MM.1S (cell line): ENCODE measurements around the gene ERC2.

ENCODE experiments used
- DNase-seq: peaks from one replicate; pipeline ENCODE4 v3.0.0-alpha.2; 2015
- H2AFZ ChIP-seq: fragments of 300-600 bp; sonication (generic); 2 replicates; pipeline ENCODE4 v1.6.0; 2016; ENCODE audit warnings: antibody characterized with exemption, low read length
- H3F3A ChIP-seq: fragments of 300-600 bp; sonication (generic); 2 replicates; pipeline ENCODE4 v1.6.1; 2016; ENCODE audit warnings: mild to moderate bottlenecking, antibody characterized with exemption, low read length, moderate library complexity, mixed read lengths; ENCODE audit not compliant: insufficient read depth
- H3K27ac ChIP-seq: fragments of 300-600 bp; sonication (generic); 2 replicates; pipeline ENCODE4 v1.5.1; 2016; ENCODE audit warnings: mild to moderate bottlenecking, low read length
- H3K27me3 ChIP-seq: fragments of 300-600 bp; sonication (generic); replicated peaks from 2 replicates; pipeline ENCODE4 v1.6.0; 2016; ENCODE audit warnings: low read length; ENCODE audit not compliant: insufficient read depth
- H3K36me3 ChIP-seq: fragments of 300-600 bp; sonication (generic); replicated peaks from 2 replicates; pipeline ENCODE4 v1.6.1; 2016; ENCODE audit warnings: mild to moderate bottlenecking, low read length, mixed read lengths; ENCODE audit not compliant: insufficient read depth
- H3K4me1 ChIP-seq: fragments of 300-600 bp; sonication (generic); 2 replicates; pipeline ENCODE4 v1.6.1; 2016; ENCODE audit warnings: low read length, mixed read lengths
- H3K4me2 ChIP-seq: fragments of 300-600 bp; sonication (generic); 2 replicates; pipeline ENCODE4 v1.6.0; 2016; ENCODE audit warnings: low read depth, low read length
- H3K4me3 ChIP-seq: fragments of 300-600 bp; sonication (generic); 2 replicates; pipeline ENCODE4 v1.5.1; 2016; ENCODE audit warnings: low read length, mixed read lengths
- H3K79me2 ChIP-seq: fragments of 300-600 bp; sonication (generic); 2 replicates; pipeline ENCODE4 v1.6.1; 2016; ENCODE audit warnings: mixed run types, low read length, mixed read lengths
- H3K9ac ChIP-seq: fragments of 300-600 bp; sonication (generic); 2 replicates; pipeline ENCODE4 v1.6.1; 2016; ENCODE audit warnings: low read length, mixed read lengths
- H3K9me2 ChIP-seq: fragments of 300-600 bp; sonication (generic); replicated peaks from 2 replicates; pipeline ENCODE4 v1.6.1; 2016; ENCODE audit warnings: mild to moderate bottlenecking, low read length, mixed read lengths; ENCODE audit not compliant: insufficient read depth
- H3K9me3 ChIP-seq: fragments of 300-600 bp; sonication (generic); replicated peaks from 2 replicates; pipeline ENCODE4 v1.6.1; 2016; ENCODE audit warnings: mild to moderate bottlenecking, low read length, mixed read lengths; ENCODE audit not compliant: insufficient read depth
- H4K20me1 ChIP-seq: fragments of 300-600 bp; sonication (generic); 2 replicates; pipeline ENCODE4 v1.6.1; 2016; ENCODE audit warnings: mild to moderate bottlenecking, low read length, moderate library complexity, mixed read lengths; ENCODE audit not compliant: insufficient read depth
- CTCF ChIP-seq: fragments of 300-600 bp; sonication (generic); IDR thresholded peaks from 2 replicates; pipeline ENCODE4 v1.5.1; 2016; ENCODE audit warnings: antibody characterized with exemption, low read length, mixed read lengths
- EZH2 ChIP-seq: fragments of 300-600 bp; sonication (generic); optimal IDR thresholded peaks from 2 replicates; pipeline ENCODE3; 2017; ENCODE audit warnings: low read depth, mild to moderate bottlenecking, antibody characterized with exemption, low read length, mixed read lengths
- EZH2phosphoT487 ChIP-seq: fragments of 300-600 bp; sonication (generic); IDR thresholded peaks from 2 replicates; pipeline ENCODE4 v1.6.1; 2018; ENCODE audit warnings: antibody characterized with exemption, low read length

The ERC2 gene

GRCh38 chr3:56222866-56223265 lies 245.4 kb downstream of the ERC2 start:
- no peaks in the 10 kb centered on the region for H3K79me2 ChIP-seq
- no peaks in the 10 kb centered on the region for H3K27me3 ChIP-seq
- no peak overlapping the region for H3K27ac ChIP-seq
- H3K9me3 ChIP-seq: no peaks in the 10 kb centered on the region
- no peaks in the 10 kb centered on the region for H3K4me1 ChIP-seq
- H3K4me3 ChIP-seq: no peak overlapping the region
- H3K9ac ChIP-seq: no peak overlapping the region
- no peaks in the 10 kb centered on the region for H4K20me1 ChIP-seq
- no peaks in the 10 kb centered on the region for H3F3A ChIP-seq
- no peak for DNase-seq
- TF ChIP-seq CTCF: no peak
- TF ChIP-seq EZH2phosphoT487: no peak
- TF ChIP-seq EZH2: no peak
- no peak overlapping the region for H3K4me2 ChIP-seq
- no peak overlapping the region for H2AFZ ChIP-seq
- no peaks in the 10 kb centered on the region for H3K36me3 ChIP-seq
- H3K9me2 ChIP-seq: no peaks in the 10 kb centered on the region

- no peak for DNase-seq
- Histone ChIP-seq H4K20me1 (no peaks in the 10 kb centered on the region), H3K27ac (no peak overlapping the region), H3K4me2 (no peak overlapping the region), H3K4me1 (no peaks in the 10 kb centered on the region), H2AFZ (no peak overlapping the region), H3F3A (no peaks in the 10 kb centered on the region), H3K79me2 (no peaks in the 10 kb centered on the region), H3K36me3 (no peaks in the 10 kb centered on the region), H3K27me3 (no peaks in the 10 kb centered on the region), H3K4me3 (no peak overlapping the region), H3K9ac (no peak overlapping the region), H3K9me3 (no peaks in the 10 kb centered on the region), H3K9me2 (no peaks in the 10 kb centered on the region)
- TF ChIP-seq EZH2 (no peak), CTCF (no peak), EZH2phosphoT487 (no peak)
Measured at GRCh38 chr3:56219894-56220805, 248.1 kb downstream of the ERC2 start.

- H3K27me3 ChIP-seq: no peaks in the 10 kb centered on the region
- H3K79me2 ChIP-seq: no peaks in the 10 kb centered on the region
- peaks cover 24% of the 10 kb centered on the region for H3K4me1 ChIP-seq
- H2AFZ ChIP-seq: no peak overlapping the region
- H4K20me1 ChIP-seq: no peaks in the 10 kb centered on the region
- TF ChIP-seq EZH2: no peak
- no peak for TF ChIP-seq CTCF
- TF ChIP-seq EZH2phosphoT487: no peak
- H3K4me2 ChIP-seq: peak overlapping the region; percentile 14; the same call in 1 of the 2 replicates
- H3K27ac ChIP-seq: peak overlapping the region; percentile 61; the same call in 1 of the 2 replicates
- H3K9me2 ChIP-seq: no peaks in the 10 kb centered on the region
- no peaks in the 10 kb centered on the region for H3F3A ChIP-seq
- no peaks in the 10 kb centered on the region for H3K9me3 ChIP-seq
- H3K4me3 ChIP-seq: no peak overlapping the region
- DNase-seq: no peak
- no peak overlapping the region for H3K9ac ChIP-seq
- H3K36me3 ChIP-seq: no peaks in the 10 kb centered on the region
Measured at GRCh38 chr3:56209982-56210751, 258.1 kb downstream of the ERC2 start.
